H1 (cell line): ENCODE measurements around the gene ST7L. TPM values are rescaled to one million over a fixed set of nuclear protein-coding genes. Genes with fewer than 3 reads are reported as not detected.

Experiments used
- CTCF ChIA-PET: fragments of 300-600 bp; sonication (Branson Sonifier 250); formaldehyde crosslinking; loops from one replicate; lab custom pipeline; 2021; ENCODE audit not compliant: partially characterized antibody; lab: Charles Lee
- POLR2A ChIA-PET: fragments of 300-600 bp; sonication (Branson Sonifier 250); formaldehyde crosslinking; loops from one replicate; lab custom pipeline; 2021; ENCODE audit warnings: inconsistent platforms; ENCODE audit not compliant: partially characterized antibody; lab: Charles Lee
- DNase-seq, 2 experiments: peaks; one replicate each; pipeline versions ENCODE4 v3.0.0 to v3.0.0-alpha.2; 2010 to 2022; ENCODE audit warnings: low spot score in 2 of 2, low read depth in 1 of 2, mixed read lengths in 1 of 2
- FAIRE-seq: peaks from 2 replicates; lab custom pipeline; 2011; peaks lifted over from hg19 to GRCh38; lab: Jason Lieb, UNC
- H2AFZ ChIP-seq: 2 replicates; pipeline ENCODE4 v1.8.1; 2012; ENCODE audit warnings: low read length, inconsistent platforms
- H2AK5ac ChIP-seq: 2 replicates; pipeline ENCODE4 v1.6.1; 2013; ENCODE audit warnings: low read depth, low read length
- H2BK120ac ChIP-seq: replicated peaks from 2 replicates; pipeline ENCODE3; 2013; ENCODE audit warnings: low read depth, low read length, inconsistent platforms
- H2BK12ac ChIP-seq: 2 replicates; pipeline ENCODE4 v1.6.1; 2013; ENCODE audit warnings: low read depth, low read length
- H2BK15ac ChIP-seq: 2 replicates; pipeline ENCODE4 v1.6.1; 2013; ENCODE audit warnings: low read length
- H2BK20ac ChIP-seq: 2 replicates; pipeline ENCODE4 v1.6.1; 2013; ENCODE audit warnings: low read length
- H2BK5ac ChIP-seq: 2 replicates; pipeline ENCODE4 v1.6.1; 2013; ENCODE audit warnings: low read depth, low read length
- H3K14ac ChIP-seq: 2 replicates; pipeline ENCODE4 v1.6.1; 2013; ENCODE audit warnings: inconsistent platforms; ENCODE audit not compliant: insufficient read length
- H3K18ac ChIP-seq: 2 replicates; pipeline ENCODE4 v1.6.1; 2013; ENCODE audit warnings: low read length; ENCODE audit errors: extremely low read depth
- H3K23ac ChIP-seq: 2 replicates; pipeline ENCODE4 v1.6.1; 2013; ENCODE audit warnings: inconsistent platforms; ENCODE audit not compliant: insufficient read length
- H3K23me2 ChIP-seq: 2 replicates; pipeline ENCODE4 v1.6.1; 2013; ENCODE audit warnings: low read depth, low read length
- H3K27ac ChIP-seq: 2 replicates; pipeline ENCODE4 v1.6.1; 2011; ENCODE audit warnings: low read depth, low read length, inconsistent platforms
- H3K27me3 ChIP-seq, 4 experiments: replicated peaks in 1 of 4; 1 replicate in 1 of 4; 2 replicates in 3 of 4; pipeline versions ENCODE4 v1.6.1 to v1.8.1; 2011 to 2013; ENCODE audit warnings: low read length in 3 of 4, mild to moderate bottlenecking in 3 of 4, inconsistent platforms in 2 of 4, mixed read lengths in 2 of 4, moderate library complexity in 1 of 4; ENCODE audit not compliant: control insufficient read depth in 3 of 4, insufficient read depth in 3 of 4; ENCODE audit errors: extremely low read depth in 1 of 4
- H3K36me3 ChIP-seq, 4 experiments: 2 replicates each; pipeline versions ENCODE4 v1.6.1 to v1.8.1; 2011 to 2013; ENCODE audit warnings: mild to moderate bottlenecking in 4 of 4, low read length in 3 of 4, moderate library complexity in 2 of 4, control low read depth in 1 of 4, inconsistent platforms in 1 of 4; ENCODE audit not compliant: insufficient read depth in 4 of 4, control insufficient read depth in 2 of 4
- H3K4ac ChIP-seq: replicated peaks from 2 replicates; pipeline ENCODE3; 2013; ENCODE audit warnings: low read length, low read depth, mixed read lengths, inconsistent platforms; ENCODE audit not compliant: insufficient read length
- H3K4me1 ChIP-seq, 4 experiments: replicated peaks in 1 of 4; 1 replicate in 1 of 4; 2 replicates in 3 of 4; pipeline versions ENCODE4 v1.6.1 to v1.8.1; 2011 to 2013; ENCODE audit warnings: low read length in 3 of 4, inconsistent platforms in 2 of 4, mixed read lengths in 1 of 4; ENCODE audit not compliant: insufficient read depth in 4 of 4, control insufficient read depth in 3 of 4
- H3K4me2 ChIP-seq, 2 experiments: 2 replicates each; pipeline versions ENCODE4 v1.6.1 to v1.8.1; 2011 to 2013; ENCODE audit warnings: low read depth in 2 of 2, low read length in 2 of 2, control low read depth in 1 of 2, inconsistent platforms in 1 of 2, mild to moderate bottlenecking in 1 of 2; ENCODE audit not compliant: insufficient read depth in 1 of 2
- H3K4me3 ChIP-seq, 4 experiments: fragments of 200-600, 300-600 bp in 1 of 4; sonication (generic), shearing (Covaris generic), sonication (Bioruptor Twin) in 1 of 4; 2 replicates each; pipeline versions ENCODE4 v1.5.1 to v1.8.1; 2011 to 2016; ENCODE audit warnings: low read length in 4 of 4, low read depth in 3 of 4, control low read depth in 2 of 4, inconsistent platforms in 2 of 4, mild to moderate bottlenecking in 2 of 4, mixed read lengths in 1 of 4, moderate library complexity in 1 of 4; ENCODE audit not compliant: insufficient read depth in 2 of 4; ENCODE audit errors: extremely low read depth in 1 of 4
- H3K56ac ChIP-seq: replicated peaks from 2 replicates; pipeline ENCODE3; 2013; ENCODE audit warnings: low read depth, mild to moderate bottlenecking, mixed read lengths, low read length, inconsistent platforms; ENCODE audit not compliant: insufficient read length
- H3K79me1 ChIP-seq: 2 replicates; pipeline ENCODE4 v1.6.1; 2013; ENCODE audit warnings: low read depth, low read length, control low read depth
- H3K79me2 ChIP-seq, 2 experiments: 2 replicates each; pipeline versions ENCODE4 v1.6.1 to v1.8.1; 2012 to 2013; ENCODE audit warnings: low read length in 2 of 2, mild to moderate bottlenecking in 2 of 2, inconsistent platforms in 1 of 2; ENCODE audit not compliant: insufficient read depth in 2 of 2, control insufficient read depth in 1 of 2
- H3K9ac ChIP-seq, 4 experiments: replicated peaks in 1 of 4; 1 replicate in 1 of 4; 2 replicates in 3 of 4; pipeline versions ENCODE4 v1.6.1 to v1.8.1; 2011 to 2013; ENCODE audit warnings: low read depth in 3 of 4, low read length in 3 of 4, control low read depth in 2 of 4, mild to moderate bottlenecking in 2 of 4, moderate library complexity in 2 of 4, inconsistent platforms in 1 of 4; ENCODE audit errors: extremely low read depth in 1 of 4
- H3K9me3 ChIP-seq, 2 experiments: 2 replicates each; pipeline versions ENCODE4 v1.6.1 to v1.8.1; 2012 to 2013; ENCODE audit warnings: mild to moderate bottlenecking in 2 of 2, moderate library complexity in 2 of 2, control low read depth in 1 of 2, inconsistent platforms in 1 of 2, low read depth in 1 of 2, low read length in 1 of 2, mixed read lengths in 1 of 2; ENCODE audit not compliant: insufficient read depth in 2 of 2
- H4K20me1 ChIP-seq, 2 experiments: replicated peaks in 1 of 2; 2 replicates each; pipeline versions ENCODE3 to v1.8.1; 2011 to 2013; ENCODE audit warnings: inconsistent platforms in 2 of 2, low read length in 2 of 2, mild to moderate bottlenecking in 1 of 2; ENCODE audit not compliant: insufficient read depth in 2 of 2, control insufficient read depth in 1 of 2
- H4K5ac ChIP-seq: 2 replicates; pipeline ENCODE4 v1.6.1; 2013; ENCODE audit warnings: low read length, low read depth, mixed read lengths, inconsistent platforms; ENCODE audit not compliant: insufficient read length
- H4K8ac ChIP-seq: 2 replicates; pipeline ENCODE4 v1.8.0; 2013; ENCODE audit warnings: mild to moderate bottlenecking, moderate library complexity, low read length, inconsistent platforms; ENCODE audit not compliant: insufficient read depth; ENCODE audit errors: extremely low read depth
- H4K91ac ChIP-seq: replicated peaks from 2 replicates; pipeline ENCODE3; 2013; ENCODE audit warnings: low read length, mixed read lengths, inconsistent platforms; ENCODE audit not compliant: insufficient read length
- BACH1 ChIP-seq: IDR thresholded peaks from 2 replicates; pipeline ENCODE4 v1.6.1; 2012; ENCODE audit warnings: low read length, improper control_type of control experiment
- EZH2 ChIP-seq: fragments of 200-600 bp; sonication (generic); IDR thresholded peaks from 2 replicates; pipeline ENCODE4 v1.7.1; 2012; ENCODE audit warnings: low read depth, mild to moderate bottlenecking, moderate library complexity, low read length, inconsistent platforms; ENCODE audit not compliant: severe bottlenecking
- KDM4A ChIP-seq: IDR thresholded peaks from one replicate; pipeline ENCODE4 v1.7.1; 2012; ENCODE audit warnings: low read depth, mild to moderate bottlenecking, moderate library complexity, low read length, inconsistent platforms; ENCODE audit not compliant: severe bottlenecking
- NANOG ChIP-seq: IDR thresholded peaks from 2 replicates; pipeline ENCODE4 v1.6.1; 2011; ENCODE audit warnings: low read length, low read depth, mild to moderate bottlenecking, inconsistent platforms; ENCODE audit not compliant: insufficient read depth, poor library complexity, severe bottlenecking
- POLR2A ChIP-seq, 2 experiments: IDR thresholded peaks; 1 replicate in 1 of 2; 2 replicates in 1 of 2; pipeline ENCODE4 v1.6.1; 2011; ENCODE audit warnings: low read depth in 2 of 2, low read length in 2 of 2, mild to moderate bottlenecking in 2 of 2; ENCODE audit errors: control extremely low read depth in 1 of 2
- SAP30 ChIP-seq: fragments of 300-600 bp; sonication (generic); IDR thresholded peaks from 2 replicates; pipeline ENCODE4 v1.7.1; 2012; ENCODE audit warnings: low read length, moderate library complexity, mild to moderate bottlenecking, inconsistent platforms; ENCODE audit not compliant: insufficient read depth, insufficient replicate concordance
- SIX5 ChIP-seq: IDR thresholded peaks from 2 replicates; pipeline ENCODE4 v1.6.1; 2011; ENCODE audit warnings: mild to moderate bottlenecking, low read depth, low read length
- TBP ChIP-seq: IDR thresholded peaks from 2 replicates; pipeline ENCODE4 v1.6.1; 2011; ENCODE audit warnings: low read depth, low read length, improper control_type of control experiment
- WGBS, 2 experiments: shearing (Covaris generic) in 1 of 2; methylation state at CpG; one replicate each; pipeline versions ENCODE4 v1.1.6 to v1.1.7; 2013 to 2015; ENCODE audit warnings: low lambda C conversion rate in 2 of 2, mixed read lengths in 2 of 2, inconsistent platforms in 1 of 2, low coverage in 1 of 2, missing lambda C conversion rate in 1 of 2; ENCODE audit not compliant: insufficient replicate concordance in 2 of 2, insufficient coverage in 1 of 2, insufficient read length in 1 of 2; ENCODE audit errors: extremely low coverage in 1 of 2, missing lambda C conversion rate in 1 of 2; 5-methylcytosine and 5-hydroxymethylcytosine counted together
- polyA plus RNA-seq, 7 experiments: library from polyadenylated mRNA; depleted of rRNA in 3 of 7; stranded (reverse) in 5 of 7; unstranded in 2 of 7; fragments of >200 nt in 5 of 7; fragments of 200-250 nt in 2 of 7; gene quantifications; 1 replicate in 5 of 7; 2 replicates in 1 of 7; 4 replicates in 1 of 7; pipeline versions ENCODE4 v1.2.1 to v1.2.3, GENCODE V29; 2011 to 2013; ENCODE audit warnings: missing spikeins in 2 of 7, mixed read lengths in 2 of 7
- total RNA-seq: library from RNA; stranded (reverse); fragmentation: NEBNext Ultra II Directional; extraction: Animal tissue kit (Norgen Biotek cat#: 25700); gene quantifications from 2 replicates; pipeline ENCODE4 v1.2.1, GENCODE V29; 2021
- TF ChIP-seq, protein P1 (sequence below): IDR thresholded peaks from 2 replicates; pipeline ENCODE4 v1.6.1; 2012; ENCODE audit warnings: low read length, inconsistent platforms

Gene ST7L
- total and polyA plus RNA-seq, 2 of the 8 experiments (the other 6 are each of a cell fraction or from before 2014, with no cell fraction given), result 9.6 to 16.2 TPM

- 2% methylated on average over 49 of the region's 50 CpGs; no CpG with 5 or more reads in 1 of the 2 experiments for WGBS, 2 experiments
- FAIRE-seq, result no peak
- Histone ChIP-seq H4K91ac (peak within 1 kb of the TSS; percentile 92), H3K56ac (peak within 1 kb of the TSS; percentile 72), H2BK20ac (no peak within 1 kb of the TSS), H2BK120ac (peak within 1 kb of the TSS; percentile 87), H2BK15ac (peak within 1 kb of the TSS; percentile 53), H3K27me3 (no peaks in the 10 kb centered on the region), H3K4me1 (peaks cover 0 to 5% (median 0%) of the 10 kb centered on the region in 4 experiments; a peak in 2 of 7 replicates), H3K4ac (peak within 1 kb of the TSS; percentile 55), H2AFZ (peak within 1 kb of the TSS; percentile 73), H2BK5ac (peak within 1 kb of the TSS; percentile 96), H3K23me2 (peaks cover 13% of the 10 kb centered on the region), H3K14ac (peak within 1 kb of the TSS; percentile 78), H3K36me3 (peaks cover 0 to 7% (median 0%) of the 10 kb centered on the region in 4 experiments; a peak in 2 of 8 replicates), H2BK12ac (peak within 1 kb of the TSS; percentile 91), H3K9me3 (no peaks in the 10 kb centered on the region; a peak in 1 of 4 replicates), H3K79me1 (no peaks in the 10 kb centered on the region; the same call in 1 of the 2 replicates), H3K23ac (no peak within 1 kb of the TSS), H3K9ac (peak within 1 kb of the TSS; percentile 97 to 99 (median 98)), H3K18ac (peak within 1 kb of the TSS; percentile 84), H4K20me1 (peaks cover 3% of the 10 kb centered on the region in 2 experiments), H3K4me3 (peak within 1 kb of the TSS; percentile 84 to 98 (median 96)), H3K4me2 (peak within 1 kb of the TSS; percentile 75 to 79), H2AK5ac (peak within 1 kb of the TSS; percentile 53; the same call in 1 of the 2 replicates), H3K27ac (peak within 1 kb of the TSS; percentile 96), H4K5ac (peak within 1 kb of the TSS; percentile 90), H4K8ac (peak within 1 kb of the TSS; percentile 98), H3K79me2 (peaks cover 12 to 62% of the 10 kb centered on the region in 2 experiments)
- ChIA-PET CTCF (interaction anchor here (0.6 to 2.2 kb wide), 4 partner anchors 17 to 229 kb away, joined by 3 to 13 read pairs (median 4); partner anchors contain the start of gene MOV10), POLR2A (interaction anchor here (0.6 to 4.8 kb wide), 18 partner anchors 8 to 231 kb away, joined by 3 to 34 read pairs (median 4); partner anchors contain the start of genes MOV10, RHOC and WNT2B)
- peak; percentile 61 to 87 for DNase-seq
- TF ChIP-seq KDM4A (peak; percentile 22), TBP (peak; percentile 91), EZH2 (no peak), SAP30 (peak; percentile 82), NANOG (peak; percentile 38), POLR2A (IDR thresholded peaks at IDR 0.05; ENCODE audit: control extremely low read depth in 1 of 2, low read depth in 2 of 2, low read length in 2 of 2) (peak; percentile 87 to 96), SIX5 (no peak), BACH1 (no peak)
- TF ChIP-seq, protein P1, sequence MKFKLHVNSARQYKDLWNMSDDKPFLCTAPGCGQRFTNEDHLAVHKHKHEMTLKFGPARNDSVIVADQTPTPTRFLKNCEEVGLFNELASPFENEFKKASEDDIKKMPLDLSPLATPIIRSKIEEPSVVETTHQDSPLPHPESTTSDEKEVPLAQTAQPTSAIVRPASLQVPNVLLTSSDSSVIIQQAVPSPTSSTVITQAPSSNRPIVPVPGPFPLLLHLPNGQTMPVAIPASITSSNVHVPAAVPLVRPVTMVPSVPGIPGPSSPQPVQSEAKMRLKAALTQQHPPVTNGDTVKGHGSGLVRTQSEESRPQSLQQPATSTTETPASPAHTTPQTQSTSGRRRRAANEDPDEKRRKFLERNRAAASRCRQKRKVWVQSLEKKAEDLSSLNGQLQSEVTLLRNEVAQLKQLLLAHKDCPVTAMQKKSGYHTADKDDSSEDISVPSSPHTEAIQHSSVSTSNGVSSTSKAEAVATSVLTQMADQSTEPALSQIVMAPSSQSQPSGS, result no peak
Measured at GRCh38 chr1:112619518-112620376, 806 bp upstream of the ST7L start, which contains the start of gene CAPZA1. Gene CAPZA1 (plus strand): TSS chr1:112619832. CDS start chr1:112619845, 13 bp downstream.
